HG02642 (cell line): Measurements from ENCODE around the gene TACC2.

Experiments used
- ATAC-seq: cut with Tn5 transposase; IDR thresholded peaks from one replicate; pipeline ENCODE4 v1.9.1; 2021; ENCODE audit warnings: mild to moderate bottlenecking; ENCODE audit not compliant: unreplicated experiment, poor library complexity

TACC2 gene

GRCh38 chr10:122138831-122139625 lies 150.1 kb downstream of the TACC2 start:
- no peak for ATAC-seq

- no peak for ATAC-seq
These were observed 150.7 kb downstream of the TACC2 start for GRCh38 chr10:122139627-122140170.

- no peak for ATAC-seq
These were observed 151.5 kb downstream of the TACC2 start for GRCh38 chr10:122140461-122140902.

GRCh38 chr10:122140941-122141623 lies 152.1 kb downstream of the TACC2 start:
- ATAC-seq = no peak

GRCh38 chr10:122141821-122142640 lies 153.1 kb downstream of the TACC2 start:
- ATAC-seq = no peak

GRCh38 chr10:122142641-122143237 lies 153.8 kb downstream of the TACC2 start:
- no peak for ATAC-seq

- no peak for ATAC-seq
These were observed 154.4 kb downstream of the TACC2 start for GRCh38 chr10:122143238-122143841.

GRCh38 chr10:122144199-122144598 lies 155.2 kb downstream of the TACC2 start:
- ATAC-seq = no peak

GRCh38 chr10:122145113-122145512 lies 156.2 kb downstream of the TACC2 start:
- ATAC-seq = no peak

GRCh38 chr10:122147663-122148062 lies 158.7 kb downstream of the TACC2 start:
- ATAC-seq = no peak

GRCh38 chr10:122148876-122149560 lies 160.1 kb downstream of the TACC2 start:
- no peak for ATAC-seq

- no peak for ATAC-seq
These were observed 160.9 kb downstream of the TACC2 start for GRCh38 chr10:122149561-122150505.

- no peak for ATAC-seq
These were observed 162.2 kb downstream of the TACC2 start for GRCh38 chr10:122151121-122151694.

- ATAC-seq = no peak
These were observed 163.6 kb downstream of the TACC2 start for GRCh38 chr10:122152544-122152943.

GRCh38 chr10:122154031-122154544 lies 165.1 kb downstream of the TACC2 start:
- ATAC-seq = no peak

GRCh38 chr10:122154545-122155366 lies 165.8 kb downstream of the TACC2 start:
- no peak for ATAC-seq

- no peak for ATAC-seq
These were observed 168.5 kb downstream of the TACC2 start for GRCh38 chr10:122157451-122157850.
